Epithelial cell of proximal tubule (primary cell): Measurements from ENCODE around the gene RAD51AP2. TPM values are rescaled to one million over a fixed set of nuclear protein-coding genes. Genes with fewer than 3 reads are reported as not detected.
"Not testable (repeated sequence)": the region's sequence is repeated elsewhere in the genome, so short reads cannot be mapped to it uniquely, and the experiment has no call there.

Experiments used
- DNase-seq: peaks from one replicate; pipeline ENCODE4 v3.0.0-alpha.2; 2011; ENCODE audit warnings: low read depth
- H3K4me3 ChIP-seq: 2 replicates; pipeline ENCODE4 v1.5.1; 2011; ENCODE audit warnings: low read depth, mild to moderate bottlenecking, low read length
- CTCF ChIP-seq: conservative IDR thresholded peaks from 2 replicates; pipeline ENCODE4 v1.5.1; 2012; ENCODE audit warnings: low read depth, mild to moderate bottlenecking, low read length
- total RNA-seq: library from RNA; depleted of rRNA; stranded (reverse); fragments of >200 nt; gene quantifications from 2 replicates; pipeline ENCODE4 v1.2.3, GENCODE V29; 2015

The RAD51AP2 gene
- total RNA-seq, 1 donor from 2014 or later: not detected

DNA sequence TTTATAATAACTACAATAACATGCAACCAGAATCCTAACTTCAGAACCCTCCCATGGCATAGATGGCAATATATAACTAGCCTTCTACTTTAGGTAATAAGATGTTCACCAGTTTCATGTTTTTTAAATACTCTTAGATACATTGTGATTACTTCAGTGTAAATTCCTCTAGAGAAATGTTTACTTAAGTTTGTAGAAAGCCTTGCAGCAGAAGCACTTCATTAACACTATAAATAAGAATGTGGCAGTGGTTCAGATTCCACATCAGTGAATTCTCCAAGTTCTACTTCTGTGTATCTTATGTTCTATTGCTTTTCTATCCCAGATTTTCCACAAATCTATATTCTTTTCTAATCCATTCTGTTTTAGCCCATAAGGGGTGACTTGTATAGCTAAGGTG, 1.2 kb upstream of the RAD51AP2 start:
- no peak for TF ChIP-seq CTCF
- DNase-seq: no peak
- no peak overlapping the region for H3K4me3 ChIP-seq

DNA sequence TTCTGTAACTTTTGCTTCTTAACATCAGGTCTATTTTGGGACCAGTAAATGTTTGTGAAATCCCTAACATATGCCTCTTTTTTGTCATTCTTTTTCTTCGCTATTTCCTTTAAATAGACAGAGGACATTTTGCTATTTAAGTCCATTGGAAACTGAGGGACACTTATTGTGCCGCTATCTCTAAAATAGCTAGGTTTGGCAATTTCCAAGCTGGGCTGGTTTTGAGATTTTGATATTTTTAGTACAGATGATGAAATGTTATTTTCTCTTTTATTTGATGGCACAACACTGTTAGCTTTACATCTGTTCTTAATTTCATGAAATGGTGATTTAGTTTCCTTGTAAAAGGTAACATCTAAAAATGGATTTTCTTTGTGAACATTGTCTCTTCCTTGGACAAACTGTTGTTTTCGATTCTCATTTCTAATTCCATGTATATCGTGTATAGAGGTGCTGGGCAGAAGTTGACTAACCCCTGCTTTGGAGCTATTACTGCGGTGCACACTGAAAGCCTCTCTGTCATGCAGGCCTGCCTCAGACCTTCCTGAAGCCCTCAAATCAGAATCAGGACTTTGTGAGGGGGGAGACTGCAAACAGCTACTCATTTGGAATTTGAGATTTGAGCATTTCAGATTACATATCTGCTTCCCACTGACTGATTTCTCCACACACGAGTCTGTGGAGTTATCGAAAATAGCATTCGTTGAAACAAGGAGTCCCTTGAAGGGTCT, 594 bp downstream of the RAD51AP2 start:
- no peak for DNase-seq
- no peak for TF ChIP-seq CTCF
- H3K4me3 ChIP-seq: peak overlapping the region; percentile 63

- no peak for DNase-seq
- no peak for TF ChIP-seq CTCF
- H3K4me3 ChIP-seq: no peak overlapping the region
Observed at GRCh38 chr2:17515652-17516051, 2.6 kb downstream of the RAD51AP2 start.

DNA sequence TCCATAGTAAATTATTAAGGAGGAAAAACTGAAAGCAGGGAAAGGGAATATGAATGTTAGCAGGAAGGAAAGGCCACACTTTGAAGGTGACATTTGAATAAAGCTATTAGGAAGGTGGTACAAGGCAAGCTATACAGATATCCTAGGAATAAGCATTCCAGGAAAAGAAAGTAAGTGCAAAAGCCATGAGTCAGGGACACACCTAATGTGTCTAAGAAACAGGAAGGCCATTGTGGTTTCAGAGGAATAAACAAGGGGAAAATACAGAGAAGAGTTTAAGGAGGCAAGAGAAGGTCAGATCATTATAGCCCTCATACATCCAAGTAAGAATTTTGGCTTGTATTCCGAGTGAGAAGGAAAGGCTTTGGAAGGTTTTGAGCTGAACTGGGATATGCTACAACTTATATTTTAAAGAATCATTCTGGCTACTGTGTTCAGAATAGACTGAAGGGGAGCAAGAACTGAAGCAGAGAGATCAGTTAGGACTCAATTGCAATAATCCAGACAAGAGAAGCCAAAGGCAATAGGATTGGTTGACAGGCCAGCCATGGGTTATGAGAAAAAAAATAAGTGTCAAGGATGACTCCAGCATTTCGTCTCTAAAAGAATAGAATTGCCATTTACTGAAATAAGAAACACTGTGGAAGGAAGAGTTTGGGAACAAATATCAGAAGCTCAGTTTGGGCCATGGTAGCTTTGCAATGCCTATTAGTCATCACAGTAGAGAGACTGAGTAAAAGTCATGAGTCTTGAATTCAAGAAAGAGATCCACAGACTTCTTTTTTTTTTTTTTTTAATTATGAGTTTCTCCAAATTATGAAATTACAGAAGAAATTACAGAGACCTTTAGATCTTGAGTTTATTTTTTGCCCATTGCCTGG, 11.3 kb downstream of the RAD51AP2 start:
- no peak for TF ChIP-seq CTCF
- peak; percentile 20 for DNase-seq
- no peak overlapping the region for H3K4me3 ChIP-seq

DNA sequence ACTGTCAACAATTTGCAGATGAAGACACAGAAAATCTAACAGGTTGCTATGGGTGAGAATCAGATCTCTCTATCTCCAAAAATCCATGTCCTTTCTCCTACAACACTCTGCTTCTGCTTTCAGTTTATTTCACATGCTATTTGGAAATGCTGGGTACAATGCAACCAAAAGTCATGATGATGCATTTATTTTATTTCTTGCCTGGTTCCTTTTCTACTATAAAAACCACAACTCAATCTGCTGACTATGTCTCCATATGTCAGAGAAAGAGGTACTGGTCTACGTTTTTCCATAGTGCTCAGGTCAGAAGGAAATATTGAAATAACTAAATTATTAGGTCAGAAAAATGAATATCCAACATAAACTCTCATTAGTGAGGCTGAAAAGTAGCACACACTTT, 20.5 kb downstream of the RAD51AP2 start:
- no peak for TF ChIP-seq CTCF
- no peak overlapping the region for H3K4me3 ChIP-seq
- no peak for DNase-seq

GRCh38 chr2:17495590-17495989, 22.6 kb downstream of the RAD51AP2 start:
- no peak overlapping the region for H3K4me3 ChIP-seq
- DNase-seq: no peak
- no peak for TF ChIP-seq CTCF

DNA sequence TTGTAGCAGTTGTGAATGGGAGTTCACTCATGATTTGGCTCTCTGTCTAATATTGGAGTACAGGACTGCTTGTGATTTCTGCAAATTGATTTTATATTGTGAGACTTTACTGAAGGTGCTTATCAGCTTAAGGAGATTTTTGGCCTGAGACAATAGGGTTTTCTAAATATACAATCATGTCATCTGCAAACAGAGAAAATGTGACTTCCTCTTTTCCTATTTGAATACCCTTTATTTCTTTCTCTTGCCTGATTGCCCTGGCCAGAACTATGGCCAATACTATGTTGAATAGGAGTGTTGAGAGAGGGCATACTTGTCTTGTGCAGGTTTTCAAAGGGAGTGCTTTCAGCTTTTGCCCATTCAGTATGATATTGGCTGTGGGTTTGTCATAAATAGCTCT, 28.1 kb downstream of the RAD51AP2 start:
- DNase-seq, H3K4me3 ChIP-seq: not testable (repeated sequence)

- DNase-seq, H3K4me3 ChIP-seq: not testable (repeated sequence)
Observed at GRCh38 chr2:17488610-17489009, 29.6 kb downstream of the RAD51AP2 start.
